GM21786 (cell line): Measurements from ENCODE around the gene COX14.
"Not testable (repeated sequence)": the region's sequence is repeated elsewhere in the genome, so short reads cannot be mapped to it uniquely, and the experiment has no call there.

Source experiments
- ATAC-seq: cut with Tn5 transposase; IDR thresholded peaks from one replicate; pipeline ENCODE4 v1.9.1; 2021; ENCODE audit not compliant: unreplicated experiment

Gene COX14

DNA sequence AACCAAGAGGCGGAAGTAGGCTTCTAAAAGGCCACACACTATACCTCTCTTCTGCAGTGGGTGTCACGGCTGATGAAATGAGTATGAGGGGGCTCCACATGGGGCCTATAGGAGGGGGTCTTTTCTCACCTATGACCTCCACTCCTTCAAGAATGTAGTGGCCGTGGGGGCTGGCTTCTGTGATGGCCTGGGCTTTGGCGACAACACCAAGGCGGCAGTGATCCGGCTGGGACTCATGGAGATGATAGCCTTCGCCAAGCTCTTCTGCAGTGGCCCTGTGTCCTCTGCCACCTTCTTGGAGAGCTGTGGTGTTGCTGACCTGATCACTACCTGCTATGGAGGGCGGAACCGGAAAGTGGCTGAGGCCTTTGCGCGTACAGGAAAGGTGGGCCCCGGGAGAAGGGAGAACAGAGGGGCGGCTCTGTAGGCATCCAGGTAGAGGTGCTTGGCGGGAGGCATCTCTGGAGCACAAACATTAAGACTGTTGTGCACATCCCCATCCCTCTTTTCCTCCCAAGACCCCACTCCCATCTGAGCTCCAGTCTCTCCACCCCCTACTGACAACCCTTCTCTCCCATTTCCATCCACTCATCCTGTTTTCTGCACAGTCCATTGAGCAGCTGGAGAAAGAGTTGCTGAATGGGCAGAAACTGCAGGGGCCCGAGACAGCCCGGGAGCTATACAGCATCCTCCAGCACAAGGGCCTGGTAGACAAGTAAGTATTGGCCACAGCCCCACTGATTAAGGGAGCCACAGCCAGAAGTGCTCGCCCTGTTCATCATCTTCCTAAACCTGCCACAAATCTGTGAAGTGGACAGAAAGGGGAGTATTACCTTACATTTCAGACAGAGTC, 4.4 kb upstream of the COX14 start:
- no peak for ATAC-seq

- no peak for ATAC-seq
Observed at GRCh38 chr12:50109319-50109718, 2.7 kb upstream of the COX14 start.

DNA sequence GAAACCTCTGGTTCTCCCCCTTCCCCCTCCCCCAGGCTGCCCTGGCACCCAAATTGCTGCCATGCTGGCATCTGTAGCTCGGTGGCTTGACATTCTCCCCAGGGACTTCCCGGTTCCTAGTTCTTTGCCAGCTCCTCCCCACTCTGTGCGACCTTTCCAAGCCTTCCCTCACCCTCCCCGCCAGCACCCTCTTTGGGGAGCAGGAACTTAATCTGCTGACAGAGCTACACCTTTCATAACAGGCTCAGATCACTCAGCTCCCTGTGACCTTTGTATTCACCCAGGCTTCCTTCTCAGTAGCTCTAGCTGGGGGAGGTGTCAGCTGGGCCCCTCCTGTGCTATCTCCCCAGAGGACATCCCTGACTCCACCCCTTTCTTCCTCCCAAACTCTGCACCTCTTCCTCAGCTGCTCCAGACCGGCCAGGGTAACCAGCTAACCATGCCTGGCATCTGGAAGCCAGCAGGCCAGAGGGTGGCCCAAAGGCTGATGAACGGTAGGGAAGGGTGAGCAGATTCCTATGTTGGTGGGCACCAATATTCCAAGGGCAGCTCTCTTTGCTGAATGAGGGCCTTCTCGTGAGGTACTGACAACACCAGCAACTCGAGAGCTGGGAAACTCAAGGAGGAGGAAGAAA, 1.8 kb upstream of the COX14 start:
- no peak for ATAC-seq

DNA sequence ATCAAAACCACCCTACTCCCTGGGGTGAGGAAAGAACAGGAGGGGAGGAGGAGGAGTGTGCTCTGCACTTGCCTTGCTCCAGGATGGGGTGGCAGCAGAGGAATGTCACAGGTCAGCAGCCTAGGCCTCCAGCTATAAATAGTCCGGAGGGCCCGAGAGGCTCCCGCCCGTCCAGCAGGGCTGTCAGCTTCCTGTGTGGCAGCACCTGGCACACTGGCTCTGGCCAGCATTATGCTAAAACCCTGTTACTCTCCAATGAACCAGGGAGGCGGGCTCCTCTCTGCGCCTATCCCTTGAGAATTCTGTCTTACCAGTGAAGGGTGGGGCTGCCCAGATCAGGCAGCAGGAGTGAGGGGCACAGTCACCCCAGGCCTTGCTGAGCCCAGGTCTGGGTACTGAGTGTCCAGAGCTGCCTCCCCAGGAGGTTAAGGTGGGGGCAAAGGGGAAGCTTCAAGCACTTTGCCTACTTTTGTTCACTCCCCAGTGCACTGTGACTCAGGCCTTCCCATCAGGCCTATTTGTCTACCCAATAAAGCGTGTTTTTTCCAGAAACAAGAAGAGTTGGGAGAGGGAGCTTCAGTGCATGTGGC, 1.2 kb upstream of the COX14 start:
- ATAC-seq = no peak

- no peak for ATAC-seq
Observed at GRCh38 chr12:50111395-50111692, 692 bp upstream of the COX14 start.

- ATAC-seq = no peak
Observed at GRCh38 chr12:50112456-50113218, 601 bp downstream of the COX14 start.

- ATAC-seq = no peak
Observed at GRCh38 chr12:50117057-50117622, 5.1 kb downstream of the COX14 start.

DNA sequence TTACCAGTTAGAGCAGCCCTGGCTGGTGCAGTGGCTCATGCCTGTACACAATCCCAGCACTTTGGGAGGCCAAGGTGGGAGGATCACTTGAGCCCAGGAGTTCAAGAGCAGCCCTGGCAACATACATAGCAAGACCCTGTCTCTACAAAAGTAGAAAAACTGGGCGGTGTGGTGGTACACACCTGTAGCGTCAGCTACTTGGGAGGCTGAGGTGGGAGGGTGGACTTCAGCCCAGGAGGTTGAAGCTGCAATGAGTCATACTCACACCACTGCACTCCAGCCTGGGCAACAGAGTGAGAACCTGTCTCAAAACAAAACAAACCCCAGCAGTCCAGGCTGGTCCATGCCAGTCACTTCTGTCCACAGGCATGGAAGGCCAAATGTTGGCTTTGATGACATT, 7.4 kb downstream of the COX14 start:
- ATAC-seq = no peak

DNA sequence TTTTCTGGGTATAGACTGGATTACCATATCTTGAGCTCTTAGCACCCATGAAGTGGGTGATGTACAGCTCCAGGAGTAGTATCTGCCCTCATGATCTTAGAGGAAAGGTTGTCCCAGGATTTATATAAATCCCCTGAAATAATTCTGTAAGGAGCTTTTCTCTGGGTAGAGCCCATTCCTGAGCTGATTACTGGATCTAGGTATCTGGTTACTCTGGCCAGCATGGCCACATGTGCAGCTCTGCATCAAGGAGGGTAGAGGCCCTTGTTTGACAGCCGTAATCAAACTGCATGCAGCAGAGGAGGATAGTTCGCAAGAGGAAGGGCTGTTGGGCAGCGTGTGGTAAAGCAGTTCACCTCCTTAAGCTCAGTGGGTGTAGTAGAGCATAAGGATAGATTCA, 8.5 kb downstream of the COX14 start:
- no peak for ATAC-seq

- ATAC-seq = no peak
Observed at GRCh38 chr12:50120953-50121352, 8.9 kb downstream of the COX14 start.

- ATAC-seq = no peak
Observed at GRCh38 chr12:50121641-50122040, 9.6 kb downstream of the COX14 start.

DNA sequence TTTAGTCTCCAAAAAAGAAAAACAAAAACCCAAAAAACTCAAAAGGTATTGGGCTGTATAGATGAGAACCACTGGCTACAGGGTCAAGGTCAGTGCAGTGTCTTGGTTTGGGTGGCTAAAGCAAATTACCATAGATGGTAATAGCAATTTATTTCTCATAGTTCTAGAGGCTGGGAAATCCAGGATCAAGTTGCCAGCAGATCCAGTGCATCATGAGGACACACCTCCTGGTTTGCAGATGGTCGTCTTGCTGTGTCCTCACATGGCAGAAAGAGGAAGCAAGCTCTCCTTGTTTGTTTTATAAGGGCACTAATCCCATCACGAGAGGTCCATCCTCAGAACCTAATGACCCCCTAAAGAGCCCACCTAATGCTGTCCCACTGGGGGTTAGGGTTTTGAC, 11.2 kb downstream of the COX14 start:
- no peak for ATAC-seq

GRCh38 chr12:50127546-50127945, 15.5 kb downstream of the COX14 start:
- ATAC-seq = no peak

DNA sequence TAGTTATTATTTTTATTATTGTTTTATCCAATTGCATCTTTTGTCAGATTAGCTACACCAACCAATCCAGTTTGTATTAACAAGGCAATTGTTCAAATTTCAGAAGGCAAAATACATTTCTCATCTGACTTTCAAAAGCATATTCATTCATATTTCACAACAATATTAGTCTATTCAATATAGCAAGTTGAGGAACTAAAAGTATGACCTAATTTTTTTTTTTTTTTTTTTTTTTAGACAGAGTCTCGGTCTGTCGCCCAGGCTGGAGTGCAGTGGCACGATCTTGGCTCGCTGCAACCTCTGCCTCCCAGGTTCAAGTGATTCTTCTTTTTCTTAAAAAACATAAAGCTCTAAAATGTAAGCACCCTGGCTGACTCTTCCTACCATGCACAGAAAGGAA, 17.3 kb downstream of the COX14 start:
- no peak for ATAC-seq

DNA sequence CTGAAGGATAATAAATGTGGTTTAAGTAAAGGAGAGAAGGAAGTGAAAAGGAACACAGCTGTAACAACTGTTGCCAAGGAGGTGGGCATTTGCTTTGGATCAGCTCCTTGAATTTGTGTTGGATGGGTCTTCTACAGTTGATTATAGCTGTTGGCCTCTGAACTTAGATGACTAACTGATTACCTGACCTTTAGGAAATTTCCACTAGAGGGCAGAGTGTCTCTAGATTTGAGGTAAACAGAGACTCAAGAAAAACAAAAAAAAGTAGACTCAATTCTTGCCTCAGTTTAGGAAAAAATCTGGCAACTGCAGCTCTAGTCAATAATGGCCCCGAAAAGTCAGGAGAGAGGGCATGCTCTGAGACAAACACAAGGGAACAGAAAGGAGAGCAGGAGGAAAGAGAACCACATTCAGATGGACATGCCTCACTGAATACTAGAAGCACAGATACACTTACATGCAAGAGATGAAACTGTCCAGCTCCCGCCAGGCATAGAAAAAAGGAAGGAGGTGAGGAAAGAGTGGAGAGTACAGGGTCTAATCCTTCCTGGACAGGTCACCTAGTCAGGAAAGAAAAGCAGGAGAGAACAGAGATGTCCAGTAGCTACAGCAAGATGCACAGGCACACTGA, 20.6 kb downstream of the COX14 start:
- no peak for ATAC-seq

GRCh38 chr12:50142993-50143392, 31.0 kb downstream of the COX14 start:
- ATAC-seq = no peak

DNA sequence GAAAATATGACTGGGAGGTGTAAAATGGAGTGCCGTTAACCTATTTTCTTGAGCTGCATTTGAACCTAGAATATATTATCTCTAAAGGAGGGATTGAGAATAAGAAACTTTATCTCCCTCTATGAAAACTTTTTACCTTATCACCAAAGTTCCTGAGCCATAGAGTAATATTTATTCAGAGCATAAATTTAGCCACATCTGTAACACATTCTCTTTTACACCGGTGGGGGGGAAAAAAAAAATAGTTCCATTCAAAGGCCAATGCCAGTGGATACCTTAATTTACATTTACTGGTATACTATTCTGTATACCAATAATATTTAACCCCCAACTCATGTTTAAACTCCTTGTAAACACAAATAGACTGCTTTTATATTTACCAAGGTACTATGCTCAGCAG, 33.4 kb downstream of the COX14 start:
- no peak for ATAC-seq

DNA sequence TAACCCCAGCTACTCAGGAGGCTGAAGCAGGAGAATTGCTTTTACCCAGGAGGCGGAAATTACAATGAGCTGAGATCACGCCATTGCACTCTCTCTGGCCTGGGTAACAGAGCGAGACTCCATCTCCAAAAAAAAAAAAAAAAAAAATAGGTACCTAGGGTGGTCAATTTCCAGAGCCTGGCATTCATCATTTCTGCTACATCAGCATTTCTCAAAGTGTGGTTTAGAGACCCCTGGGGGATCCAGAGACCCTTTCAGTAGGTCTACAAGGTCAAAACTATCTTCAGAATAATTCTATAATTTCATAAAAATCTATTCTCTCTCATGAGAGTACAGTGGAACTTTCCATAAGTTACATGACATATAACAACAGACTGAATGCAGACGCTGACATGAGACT, 35.2 kb downstream of the COX14 start:
- no peak for ATAC-seq

DNA sequence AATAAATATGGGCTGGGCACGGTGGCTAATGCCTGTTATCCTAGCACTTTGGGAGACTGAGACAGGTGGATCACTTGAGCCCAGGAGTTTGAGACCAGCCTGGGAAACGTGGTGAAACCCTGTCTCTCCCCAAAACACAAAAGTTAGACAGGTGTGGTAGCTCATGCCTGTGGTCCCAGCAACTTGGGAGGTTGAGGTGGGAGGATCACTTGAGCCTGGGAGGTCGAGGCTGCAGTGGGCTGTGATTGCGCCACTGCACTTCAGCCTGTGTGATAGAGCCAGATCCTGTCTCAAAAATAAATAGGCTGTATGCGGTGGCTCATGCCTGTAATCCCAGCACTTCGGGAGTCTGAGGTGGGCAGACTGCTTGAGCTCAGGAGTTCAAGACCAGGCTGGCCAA, 36.0 kb downstream of the COX14 start:
- ATAC-seq = not testable (repeated sequence)

DNA sequence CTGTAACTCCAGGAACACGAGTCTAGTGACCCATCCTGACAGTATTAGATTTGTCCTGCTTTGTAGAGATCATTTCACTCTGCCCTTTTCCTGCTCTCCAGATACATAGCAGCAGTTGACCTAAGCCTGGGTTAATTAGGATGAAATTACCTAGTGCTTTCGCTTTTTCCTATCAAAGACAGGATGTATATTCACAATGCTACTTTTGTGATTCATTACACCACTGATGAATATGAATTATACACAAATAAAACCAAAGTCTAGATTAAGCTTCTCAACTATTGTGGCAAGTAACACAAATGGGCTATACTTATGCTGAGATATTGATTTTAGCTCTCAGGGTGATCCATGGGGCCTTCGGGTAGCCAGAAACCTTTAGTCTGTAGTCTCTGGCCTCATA, 37.3 kb downstream of the COX14 start:
- ATAC-seq = no peak
